Smooth muscle cell (in vitro differentiated cells): ENCODE data around the gene GLRX. TPM values are rescaled to one million over a fixed set of nuclear protein-coding genes. Genes with fewer than 3 reads are reported as not detected.
A peak's percentile ranks its signal among the peaks of the same experiment; 100 is the strongest.

ENCODE experiments used
- DNase-seq: peaks from one replicate; lab custom pipeline; 2025; ENCODE audit not compliant: unreplicated experiment; lab: John Stamatoyannopoulos, UW
- H2AFZ ChIP-seq: fragments of 200-600 bp; sonication (generic); 2 replicates; pipeline ENCODE4 v1.6.0; 2016; ENCODE audit warnings: antibody characterized with exemption, low read depth, mild to moderate bottlenecking
- H3F3A ChIP-seq: fragments of 200-600 bp; sonication (generic); 2 replicates; pipeline ENCODE4 v1.6.0; 2017; ENCODE audit warnings: antibody characterized with exemption, low read depth
- H3K27ac ChIP-seq: fragments of 200-600 bp; sonication (generic); 2 replicates; pipeline ENCODE4 v1.5.1; 2016; ENCODE audit warnings: low read depth, mild to moderate bottlenecking
- H3K27me3 ChIP-seq: fragments of 200-600 bp; sonication (generic); 2 replicates; pipeline ENCODE4 v1.6.1; 2016; ENCODE audit warnings: low read depth, mild to moderate bottlenecking
- H3K36me3 ChIP-seq: fragments of 200-600 bp; sonication (generic); 2 replicates; pipeline ENCODE4 v1.5.1; 2016; ENCODE audit warnings: low read depth
- H3K4me1 ChIP-seq: fragments of 200-600 bp; sonication (generic); 2 replicates; pipeline ENCODE4 v1.5.1; 2016; ENCODE audit warnings: low read depth
- H3K4me2 ChIP-seq: fragments of 200-600 bp; sonication (generic); 2 replicates; pipeline ENCODE4 v1.6.0; 2016; ENCODE audit warnings: mild to moderate bottlenecking
- H3K4me3 ChIP-seq: fragments of 200-600 bp; sonication (generic); 2 replicates; pipeline ENCODE4 v1.5.1; 2016; ENCODE audit warnings: mild to moderate bottlenecking
- H3K79me2 ChIP-seq: fragments of 200-600 bp; sonication (generic); 2 replicates; pipeline ENCODE4 v1.6.0; 2016; ENCODE audit warnings: low read depth, mild to moderate bottlenecking
- H3K9ac ChIP-seq: fragments of 200-600 bp; sonication (generic); 2 replicates; pipeline ENCODE4 v1.6.0; 2016; ENCODE audit warnings: low read depth
- H3K9me3 ChIP-seq: fragments of 200-600 bp; sonication (generic); replicated peaks from 2 replicates; pipeline ENCODE4 v1.5.1; 2016; ENCODE audit warnings: low read depth
- H4K20me1 ChIP-seq: fragments of 200-600 bp; sonication (generic); 2 replicates; pipeline ENCODE4 v1.6.0; 2016; ENCODE audit warnings: low read depth
- WGBS: methylation state at CpG from one replicate; pipeline ENCODE4 v1.1.7; 2016; ENCODE audit warnings: low lambda C conversion rate; 5-methylcytosine and 5-hydroxymethylcytosine counted together
- polyA plus RNA-seq: library from polyadenylated mRNA; unstranded; fragments of >200 nt; fragmentation: Nextera tagmentation; extraction: Ambion mirVana; gene quantifications from 2 replicates; pipeline ENCODE4 v1.2.1, GENCODE V29; 2016
- total RNA-seq: library from RNA; depleted of rRNA; stranded (reverse); fragments of >200 nt; gene quantifications from 2 replicates; pipeline ENCODE4 v1.2.3, GENCODE V29; 2014
- TF ChIP-seq, protein P1 (sequence below): fragments of 200-600 bp; sonication (generic); IDR thresholded peaks from 2 replicates; pipeline ENCODE4 v1.5.1; 2017; ENCODE audit warnings: borderline replicate concordance, mild to moderate bottlenecking, antibody characterized with exemption; ENCODE audit not compliant: insufficient read depth, poor library complexity, severe bottlenecking

The GLRX gene
- total and polyA plus RNA-seq, 2 experiments from 2014 or later, result 50.8 to 95.7 TPM

DNA sequence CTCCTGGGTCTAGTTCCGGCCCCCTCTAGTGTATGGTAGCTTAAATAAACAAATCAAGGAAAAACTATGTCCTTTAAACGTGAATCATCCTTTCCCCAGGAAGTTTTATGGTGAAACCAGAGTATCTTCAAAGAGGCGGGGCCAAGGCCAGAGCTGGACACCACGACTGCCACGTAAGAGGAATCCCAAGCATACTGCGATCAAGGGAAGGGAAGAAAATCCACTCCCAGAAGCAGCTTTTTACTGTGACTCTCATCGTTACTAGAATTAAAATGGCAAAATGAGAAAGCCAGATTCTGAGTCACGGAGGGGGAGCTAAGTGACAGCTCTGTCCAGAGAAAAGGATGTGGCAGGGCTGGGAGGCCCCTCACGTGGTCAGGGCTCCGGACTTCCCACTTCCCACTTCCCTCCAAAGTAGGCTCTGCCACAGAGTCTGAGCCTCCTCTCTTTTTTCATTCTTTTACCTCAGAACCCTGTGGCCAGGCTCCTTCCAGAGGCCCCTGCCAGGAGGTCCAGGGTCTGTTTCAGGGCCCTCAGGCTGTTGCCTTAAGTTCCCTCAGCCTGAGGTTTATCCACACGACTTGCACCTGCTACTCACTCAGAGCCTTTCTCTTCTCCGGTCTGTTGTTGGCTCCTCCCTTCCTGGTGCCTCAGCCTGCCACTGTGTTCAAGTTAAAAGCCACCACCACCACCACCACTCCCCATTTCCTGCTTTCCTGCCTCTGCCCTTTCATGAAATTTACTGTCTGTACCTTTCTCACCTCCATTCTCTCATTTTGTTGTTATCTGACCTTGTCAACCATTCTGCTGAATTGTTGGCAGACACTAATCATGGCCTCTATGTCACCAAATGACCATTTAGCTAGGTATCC lies 1.4 kb upstream of the GLRX start:
- Histone ChIP-seq H3K27me3 (no peaks in the 10 kb centered on the region), H3K4me2 (peak overlapping the region; percentile 88), H3K4me1 (peaks cover 18% of the 10 kb centered on the region), H3K9ac (peak overlapping the region; percentile 81), H3K27ac (peak overlapping the region; percentile 96), H3K36me3 (no peaks in the 10 kb centered on the region), H3K4me3 (no peak overlapping the region), H3F3A (peaks cover 21% of the 10 kb centered on the region), H3K79me2 (peaks cover 26% of the 10 kb centered on the region), H4K20me1 (peaks cover 22% of the 10 kb centered on the region), H3K9me3 (no peaks in the 10 kb centered on the region), H2AFZ (peak overlapping the region; percentile 0)
- DNase-seq, result peak; percentile 60
- TF ChIP-seq, protein P1, sequence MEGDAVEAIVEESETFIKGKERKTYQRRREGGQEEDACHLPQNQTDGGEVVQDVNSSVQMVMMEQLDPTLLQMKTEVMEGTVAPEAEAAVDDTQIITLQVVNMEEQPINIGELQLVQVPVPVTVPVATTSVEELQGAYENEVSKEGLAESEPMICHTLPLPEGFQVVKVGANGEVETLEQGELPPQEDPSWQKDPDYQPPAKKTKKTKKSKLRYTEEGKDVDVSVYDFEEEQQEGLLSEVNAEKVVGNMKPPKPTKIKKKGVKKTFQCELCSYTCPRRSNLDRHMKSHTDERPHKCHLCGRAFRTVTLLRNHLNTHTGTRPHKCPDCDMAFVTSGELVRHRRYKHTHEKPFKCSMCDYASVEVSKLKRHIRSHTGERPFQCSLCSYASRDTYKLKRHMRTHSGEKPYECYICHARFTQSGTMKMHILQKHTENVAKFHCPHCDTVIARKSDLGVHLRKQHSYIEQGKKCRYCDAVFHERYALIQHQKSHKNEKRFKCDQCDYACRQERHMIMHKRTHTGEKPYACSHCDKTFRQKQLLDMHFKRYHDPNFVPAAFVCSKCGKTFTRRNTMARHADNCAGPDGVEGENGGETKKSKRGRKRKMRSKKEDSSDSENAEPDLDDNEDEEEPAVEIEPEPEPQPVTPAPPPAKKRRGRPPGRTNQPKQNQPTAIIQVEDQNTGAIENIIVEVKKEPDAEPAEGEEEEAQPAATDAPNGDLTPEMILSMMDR, result no peak
- WGBS, result 11% methylated on average over 12 of the region's 12 CpGs

DNA sequence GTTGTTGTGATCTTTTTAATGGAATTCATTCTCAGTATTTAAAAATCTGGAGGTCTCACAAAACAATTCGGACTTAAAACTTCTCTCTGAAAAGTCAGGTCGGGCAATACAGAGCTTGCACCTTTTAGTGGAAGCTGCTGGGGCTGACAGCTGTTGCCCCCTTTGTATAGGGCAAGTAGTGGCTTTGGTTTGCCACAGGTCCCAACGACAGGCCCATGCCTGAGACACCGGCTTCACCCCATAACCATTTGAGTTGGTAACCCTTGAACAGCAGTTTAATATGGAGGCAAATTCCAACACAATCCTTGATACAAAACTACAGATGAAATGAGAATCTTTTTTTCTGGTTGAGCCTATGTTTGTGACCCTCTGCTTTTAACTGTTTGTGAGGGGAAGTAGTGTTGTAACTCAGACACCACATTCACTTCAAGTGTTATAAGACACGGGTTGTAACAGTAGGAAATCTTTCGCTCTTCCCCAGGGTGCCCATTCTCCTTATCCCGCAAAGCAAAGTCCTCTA lies 752 bp upstream of the GLRX start:
- Histone ChIP-seq H3K4me2 (peak overlapping the region; percentile 88), H3K9ac (peak overlapping the region; percentile 81), H2AFZ (peak overlapping the region; percentile 4), H3K36me3 (no peaks in the 10 kb centered on the region), H4K20me1 (peaks cover 29% of the 10 kb centered on the region), H3K4me1 (peaks cover 20% of the 10 kb centered on the region), H3K9me3 (no peaks in the 10 kb centered on the region), H3F3A (peaks cover 21% of the 10 kb centered on the region), H3K27ac (peak overlapping the region; percentile 96), H3K79me2 (peaks cover 33% of the 10 kb centered on the region), H3K4me3 (peak overlapping the region; percentile 78), H3K27me3 (no peaks in the 10 kb centered on the region)
- 40% methylated on average over 7 of the region's 7 CpGs for WGBS
- TF ChIP-seq, protein P1, result no peak
- no peak for DNase-seq

DNA sequence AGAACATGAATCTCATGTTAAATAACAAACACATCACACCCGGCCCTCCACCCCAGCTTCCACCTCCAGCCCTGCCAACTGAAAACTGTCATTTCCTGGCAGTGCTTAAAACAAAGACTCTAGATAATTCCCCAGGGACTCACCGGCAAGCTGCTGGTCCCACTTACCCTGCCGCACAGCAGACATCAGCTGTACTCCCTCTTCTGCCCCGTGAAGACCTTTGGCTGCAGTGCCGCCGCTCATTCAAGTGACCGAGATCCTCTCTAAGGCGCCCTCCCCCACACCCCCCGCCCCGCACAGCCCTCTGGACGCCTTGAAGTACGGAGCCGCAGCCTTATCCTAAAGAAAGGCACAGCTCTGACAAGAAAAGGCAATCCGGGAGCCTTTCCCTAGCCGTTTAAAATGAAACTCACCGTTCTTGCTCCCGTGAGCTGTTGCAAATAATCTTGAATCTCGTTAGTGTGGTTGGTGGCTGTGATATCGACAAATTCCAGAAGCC lies 434 bp downstream of the GLRX start:
- H3K4me1 ChIP-seq, result peaks cover 30% of the 10 kb centered on the region
- peak; percentile 41 for DNase-seq
- peak overlapping the region; percentile 78 for H3K4me3 ChIP-seq
- H4K20me1 ChIP-seq, result peaks cover 41% of the 10 kb centered on the region
- H3K9me3 ChIP-seq, result no peaks in the 10 kb centered on the region
- H3K27me3 ChIP-seq, result no peaks in the 10 kb centered on the region
- H2AFZ ChIP-seq, result peak overlapping the region; percentile 70
- TF ChIP-seq, protein P1, result no peak
- H3K9ac ChIP-seq, result peak overlapping the region; percentile 81
- peak overlapping the region; percentile 88 for H3K4me2 ChIP-seq
- H3K36me3 ChIP-seq, result no peaks in the 10 kb centered on the region
- H3K79me2 ChIP-seq, result peaks cover 33% of the 10 kb centered on the region
- peak overlapping the region; percentile 96 for H3K27ac ChIP-seq
- 1% methylated on average over 15 of the region's 19 CpGs for WGBS
- H3F3A ChIP-seq, result peaks cover 21% of the 10 kb centered on the region
